Activated CD4-positive, CD25-positive, alpha-beta regulatory T cell treated with anti-CD3 and anti-CD28 coated beads, Interleukin-2, amount 50 U/mL, for 72 hours (primary cell): ENCODE measurements around the gene USB1.

ENCODE experiments used
- DNase-seq: peaks from one replicate; pipeline ENCODE4 v3.0.0; 2021

Gene USB1

GRCh38 chr16:58035356-58036170, 34.4 kb downstream of the USB1 start:
- no peak for DNase-seq

- DNase-seq = no peak
Measured at GRCh38 chr16:58036943-58037342, 35.7 kb downstream of the USB1 start.

- DNase-seq = no peak
Measured at GRCh38 chr16:58037365-58038057, 36.3 kb downstream of the USB1 start.

GRCh38 chr16:58038219-58038641, 37.0 kb downstream of the USB1 start:
- DNase-seq = no peak

GRCh38 chr16:58039829-58040495, 38.8 kb downstream of the USB1 start:
- no peak for DNase-seq

GRCh38 chr16:58040496-58040846, 39.3 kb downstream of the USB1 start:
- no peak for DNase-seq

- no peak for DNase-seq
Measured at GRCh38 chr16:58040945-58041627, 39.9 kb downstream of the USB1 start.

- no peak for DNase-seq
Measured at GRCh38 chr16:58041628-58041955, 40.4 kb downstream of the USB1 start.

GRCh38 chr16:58042001-58042885, 41.0 kb downstream of the USB1 start:
- no peak for DNase-seq

GRCh38 chr16:58042886-58043515, 41.8 kb downstream of the USB1 start:
- DNase-seq = no peak

- DNase-seq = no peak
Measured at GRCh38 chr16:58043571-58044155, 42.5 kb downstream of the USB1 start.

- no peak for DNase-seq
Measured at GRCh38 chr16:58044266-58045019, 43.2 kb downstream of the USB1 start.

GRCh38 chr16:58045096-58045495, 43.9 kb downstream of the USB1 start:
- no peak for DNase-seq

- no peak for DNase-seq
Measured at GRCh38 chr16:58046054-58046881, 45.1 kb downstream of the USB1 start.

GRCh38 chr16:58046936-58047335, 45.7 kb downstream of the USB1 start:
- DNase-seq = no peak

GRCh38 chr16:58047557-58048348, 46.5 kb downstream of the USB1 start:
- DNase-seq = no peak

GRCh38 chr16:58048494-58049231, 47.5 kb downstream of the USB1 start:
- DNase-seq = no peak
